Neutrophil (primary cell): ENCODE data around the gene CWC22.
"Not testable (repeated sequence)": the region's sequence is repeated elsewhere in the genome, so short reads cannot be mapped to it uniquely, and the experiment has no call there.

Experiments
- H3K27ac ChIP-seq: fragments of 200-600 bp; sonication (generic); 2 replicates; pipeline ENCODE4 v1.5.1; 2016; ENCODE audit warnings: mild to moderate bottlenecking, moderate library complexity
- H3K27me3 ChIP-seq: fragments of 200-600 bp; sonication (generic); 2 replicates; pipeline ENCODE4 v1.6.0; 2016; ENCODE audit warnings: mild to moderate bottlenecking
- H3K36me3 ChIP-seq: fragments of 200-600 bp; sonication (generic); 2 replicates; pipeline ENCODE4 v1.5.1; 2017
- H3K4me1 ChIP-seq, 2 experiments: fragments of 200-600 bp in 1 of 2; sonication (generic) in 1 of 2; 1 replicate in 1 of 2; 2 replicates in 1 of 2; pipeline versions ENCODE4 v1.5.1 to v1.6.1; 2013 to 2016; ENCODE audit warnings: low read depth in 1 of 2, low read length in 1 of 2, mild to moderate bottlenecking in 1 of 2, moderate library complexity in 1 of 2; ENCODE audit not compliant: control insufficient read depth in 1 of 2, insufficient read depth in 1 of 2
- H3K4me3 ChIP-seq, 2 experiments: fragments of 200-600 bp in 1 of 2; sonication (generic) in 1 of 2; 1 replicate in 1 of 2; 2 replicates in 1 of 2; pipeline ENCODE4 v1.5.1; 2013 to 2016; ENCODE audit warnings: low read depth in 1 of 2, low read length in 1 of 2, mild to moderate bottlenecking in 1 of 2, moderate library complexity in 1 of 2
- H3K9me3 ChIP-seq: fragments of 200-600 bp; sonication (generic); 2 replicates; pipeline ENCODE4 v1.5.1; 2016
- CTCF ChIP-seq: fragments of 200-600 bp; sonication (generic); IDR thresholded peaks from 2 replicates; pipeline ENCODE4 v1.5.1; 2016; ENCODE audit warnings: antibody characterized with exemption

The CWC22 gene

GRCh38 chr2:179936654-179937053 is 70.4 kb downstream of the CWC22 start:
- H3K27me3 ChIP-seq: no peaks in the 10 kb centered on the region
- no peaks in the 10 kb centered on the region for H3K9me3 ChIP-seq
- TF ChIP-seq CTCF: no peak
- no peak overlapping the region for H3K27ac ChIP-seq
- no peaks in the 10 kb centered on the region for H3K4me1 ChIP-seq
- H3K4me3 ChIP-seq: no peak overlapping the region
- H3K36me3 ChIP-seq: no peaks in the 10 kb centered on the region

GRCh38 chr2:179936141-179936540 is 71.0 kb downstream of the CWC22 start:
- Histone ChIP-seq H3K27ac (no peak overlapping the region), H3K27me3 (no peaks in the 10 kb centered on the region), H3K9me3 (no peaks in the 10 kb centered on the region), H3K4me3 (no peak overlapping the region), H3K36me3 (no peaks in the 10 kb centered on the region), H3K4me1 (no peaks in the 10 kb centered on the region)
- TF ChIP-seq CTCF: no peak

- Histone ChIP-seq H3K4me3 (no peak overlapping the region), H3K4me1 (no peaks in the 10 kb centered on the region), H3K27ac (no peak overlapping the region), H3K36me3 (no peaks in the 10 kb centered on the region), H3K27me3 (no peaks in the 10 kb centered on the region), H3K9me3 (no peaks in the 10 kb centered on the region)
- no peak for TF ChIP-seq CTCF
Observed at GRCh38 chr2:179932786-179933185, 74.3 kb downstream of the CWC22 start.

- Histone ChIP-seq H3K36me3 (no peaks in the 10 kb centered on the region), H3K27ac (no peak overlapping the region), H3K27me3 (no peaks in the 10 kb centered on the region), H3K4me3 (no peak overlapping the region), H3K9me3 (no peaks in the 10 kb centered on the region), H3K4me1 (no peaks in the 10 kb centered on the region)
- no peak for TF ChIP-seq CTCF
Observed at GRCh38 chr2:179931502-179931901, 75.6 kb downstream of the CWC22 start.

GRCh38 chr2:179929997-179930396 is 77.1 kb downstream of the CWC22 start:
- not testable (repeated sequence) for H3K27ac ChIP-seq, H3K27me3 ChIP-seq, H3K4me1 ChIP-seq, H3K9me3 ChIP-seq, H3K36me3 ChIP-seq, H3K4me3 ChIP-seq

- Histone ChIP-seq H3K27ac (no peak overlapping the region), H3K36me3 (no peaks in the 10 kb centered on the region), H3K9me3 (no peaks in the 10 kb centered on the region), H3K27me3 (no peaks in the 10 kb centered on the region), H3K4me3 (no peak overlapping the region), H3K4me1 (no peaks in the 10 kb centered on the region)
- TF ChIP-seq CTCF: no peak
Observed at GRCh38 chr2:179927041-179927440, 80.1 kb downstream of the CWC22 start.
